Measurements from ENCODE around the gene LITAF. TPM values are rescaled to one million over a fixed set of nuclear protein-coding genes. Genes with fewer than 3 reads are reported as not detected.
A peak's percentile ranks its signal among the peaks of the same experiment; 100 is the strongest.

The LITAF gene
- polyA plus RNA-seq, 3 donors, result 67.9 to 118 (median 69.0) TPM

- H3K36me3 Mint-ChIP-seq, result no peaks in the 10 kb centered on the region
- H3K9ac ChIP-seq (ENCODE audit: insufficient read depth, low read length, poor library complexity, severe bottlenecking), result no peak overlapping the region
- peaks cover 5 to 10% (median 6%) of the 10 kb centered on the region in 3 donors for H3K27me3 Mint-ChIP-seq (ENCODE audit: low read depth in 3 of 3)
- H3K79me2 ChIP-seq (ENCODE audit: insufficient read depth, low read length), result no peaks in the 10 kb centered on the region
- DNase-seq, result no peak
- H3K4me1 ChIP-seq (ENCODE audit: control insufficient read depth in 1 of 2, insufficient read depth in 2 of 2, low read length in 2 of 2), result peaks cover 15 to 22% of the 10 kb centered on the region in 2 donors
- H3K9me3 Mint-ChIP-seq, result peaks cover 0 to 1% (median 0%) of the 10 kb centered on the region in 7 donors
- H3K36me3 ChIP-seq (replicated peaks in 1 of 2; ENCODE audit: control insufficient read depth in 1 of 2, insufficient read depth in 2 of 2, low read length in 2 of 2), result no peaks in the 10 kb centered on the region
- intact Hi-C loops (cut with micrococcal nuclease), result loop anchor here (5.0 kb wide), 2 partner anchors 108 to 178 kb away; no protein-coding TSS in a partner anchor
- no peak for TF ChIP-seq CTCF (IDR thresholded peaks at IDR 0.05)
- H3K4me3 Mint-ChIP-seq, result no peak overlapping the region
- H3K27ac Mint-ChIP-seq, result peak overlapping the region in 1 of 7 donors; percentile 71
- H3K4me2 ChIP-seq (replicated peaks; ENCODE audit: extremely low read depth, low read length, poor library complexity, severe bottlenecking), result no peak overlapping the region
- H3K27ac ChIP-seq (ENCODE audit: low read depth in 1 of 2, low read length in 2 of 2), result no peak overlapping the region
- H3K4me1 Mint-ChIP-seq, result peaks cover 27% of the 10 kb centered on the region
- no peak overlapping the region for H2AFZ ChIP-seq (ENCODE audit: insufficient read depth, low read depth, low read length, poor library complexity, severe bottlenecking)
- H3K4me3 ChIP-seq (replicated peaks in 1 of 3; ENCODE audit: low read depth in 2 of 3, low read length in 3 of 3), result no peak overlapping the region
- H3K27me3 ChIP-seq (ENCODE audit: control insufficient read depth in 2 of 2, insufficient read depth in 2 of 2, low read length in 2 of 2), result no peaks in the 10 kb centered on the region
- no peaks in the 10 kb centered on the region for H4K20me1 ChIP-seq (ENCODE audit: insufficient read depth, low read length)
- no peaks in the 10 kb centered on the region for H3K9me3 ChIP-seq (replicated peaks in 1 of 2; ENCODE audit: control insufficient read depth in 1 of 2, insufficient read depth in 1 of 2, low read length in 2 of 2)
- WGBS (ENCODE audit: insufficient coverage), result 70% methylated on average over 2 of the region's 2 CpGs
Observed at GRCh38 chr16:11534262-11534661, 52.5 kb downstream of the LITAF start.

GRCh38 chr16:11533588-11533987, 53.1 kb downstream of the LITAF start:
- Histone ChIP-seq H4K20me1 (ENCODE audit: insufficient read depth, low read length) (no peaks in the 10 kb centered on the region), H3K9ac (ENCODE audit: insufficient read depth, low read length, poor library complexity, severe bottlenecking) (no peak overlapping the region), H3K4me3 (replicated peaks in 1 of 3; ENCODE audit: low read depth in 2 of 3, low read length in 3 of 3) (no peak overlapping the region), H3K9me3 (replicated peaks in 1 of 2; ENCODE audit: control insufficient read depth in 1 of 2, insufficient read depth in 1 of 2, low read length in 2 of 2) (no peaks in the 10 kb centered on the region), H3K79me2 (ENCODE audit: insufficient read depth, low read length) (no peaks in the 10 kb centered on the region), H3K4me2 (replicated peaks; ENCODE audit: extremely low read depth, low read length, poor library complexity, severe bottlenecking) (no peak overlapping the region), H3K27ac (ENCODE audit: low read depth in 1 of 2, low read length in 2 of 2) (no peak overlapping the region), H3K27me3 (ENCODE audit: control insufficient read depth in 2 of 2, insufficient read depth in 2 of 2, low read length in 2 of 2) (no peaks in the 10 kb centered on the region), H2AFZ (ENCODE audit: insufficient read depth, low read depth, low read length, poor library complexity, severe bottlenecking) (no peak overlapping the region), H3K36me3 (replicated peaks in 1 of 2; ENCODE audit: control insufficient read depth in 1 of 2, insufficient read depth in 2 of 2, low read length in 2 of 2) (no peaks in the 10 kb centered on the region), H3K4me1 (ENCODE audit: control insufficient read depth in 1 of 2, insufficient read depth in 2 of 2, low read length in 2 of 2) (peaks cover 18 to 27% of the 10 kb centered on the region in 2 donors)
- no peak for TF ChIP-seq CTCF (IDR thresholded peaks at IDR 0.05)
- Mint-ChIP-seq H3K4me1 (peaks cover 28% of the 10 kb centered on the region), H3K27ac (no peak overlapping the region), H3K9me3 (peaks cover 0 to 1% (median 0%) of the 10 kb centered on the region in 7 donors), H3K27me3 (ENCODE audit: low read depth in 3 of 3) (peaks cover 5 to 6% (median 6%) of the 10 kb centered on the region in 3 donors), H3K36me3 (no peaks in the 10 kb centered on the region), H3K4me3 (no peak overlapping the region)
- 70% methylated on average over 3 of the region's 5 CpGs for WGBS (ENCODE audit: insufficient coverage)
- intact Hi-C loops (cut with micrococcal nuclease), result loop anchor here (2.0 to 5.0 kb wide), 3 partner anchors 109 to 179 kb away; no protein-coding TSS in a partner anchor
- no peak for DNase-seq

Data from CD14-positive monocyte (primary cell).